ENCODE results near the gene PRKN. TPM values are rescaled to one million over a fixed set of nuclear protein-coding genes. Genes with fewer than 3 reads are reported as not detected.

The PRKN gene
- total RNA-seq, 1 donor from 2014 or later, result 5.7 TPM

GRCh38 chr6:161303628-161304340 is 1423.8 kb downstream of the PRKN start:
- H3K4me3 Mint-ChIP-seq (ENCODE audit: unreplicated experiment), result no peak overlapping the region
- peaks cover 14% of the 10 kb centered on the region for H3K4me1 Mint-ChIP-seq (ENCODE audit: low read depth)
- H3K36me3 Mint-ChIP-seq (ENCODE audit: low read depth), result no peaks in the 10 kb centered on the region
- H3K27ac Mint-ChIP-seq (ENCODE audit: unreplicated experiment), result no peak overlapping the region
- H3K27me3 Mint-ChIP-seq (ENCODE audit: low read depth), result no peaks in the 10 kb centered on the region
- no peak for TF ChIP-seq CTCF (IDR thresholded peaks at IDR 0.05)
- no peaks in the 10 kb centered on the region for H3K9me3 Mint-ChIP-seq (ENCODE audit: low read depth)
- no peak for DNase-seq (ENCODE audit: low spot score)

GRCh38 chr6:161302949-161303348 is 1424.6 kb downstream of the PRKN start:
- H3K27ac Mint-ChIP-seq (ENCODE audit: unreplicated experiment), result no peak overlapping the region
- no peak for TF ChIP-seq CTCF (IDR thresholded peaks at IDR 0.05)
- no peaks in the 10 kb centered on the region for H3K9me3 Mint-ChIP-seq (ENCODE audit: low read depth)
- H3K27me3 Mint-ChIP-seq (ENCODE audit: low read depth), result no peaks in the 10 kb centered on the region
- peaks cover 14% of the 10 kb centered on the region for H3K4me1 Mint-ChIP-seq (ENCODE audit: low read depth)
- H3K4me3 Mint-ChIP-seq (ENCODE audit: unreplicated experiment), result no peak overlapping the region
- no peaks in the 10 kb centered on the region for H3K36me3 Mint-ChIP-seq (ENCODE audit: low read depth)
- DNase-seq (ENCODE audit: low spot score), result no peak

- peaks cover 14% of the 10 kb centered on the region for H3K4me1 Mint-ChIP-seq (ENCODE audit: low read depth)
- H3K4me3 Mint-ChIP-seq (ENCODE audit: unreplicated experiment), result no peak overlapping the region
- no peak overlapping the region for H3K27ac Mint-ChIP-seq (ENCODE audit: unreplicated experiment)
- H3K9me3 Mint-ChIP-seq (ENCODE audit: low read depth), result peaks cover under 1% of the 10 kb centered on the region
- DNase-seq (ENCODE audit: low spot score), result no peak
- H3K36me3 Mint-ChIP-seq (ENCODE audit: low read depth), result no peaks in the 10 kb centered on the region
- no peaks in the 10 kb centered on the region for H3K27me3 Mint-ChIP-seq (ENCODE audit: low read depth)
- no peak for TF ChIP-seq CTCF (IDR thresholded peaks at IDR 0.05)
Observed at GRCh38 chr6:161301338-161301737, 1426.2 kb downstream of the PRKN start.

GRCh38 chr6:161300823-161301222 is 1426.7 kb downstream of the PRKN start:
- peaks cover 14% of the 10 kb centered on the region for H3K4me1 Mint-ChIP-seq (ENCODE audit: low read depth)
- H3K36me3 Mint-ChIP-seq (ENCODE audit: low read depth), result no peaks in the 10 kb centered on the region
- no peaks in the 10 kb centered on the region for H3K27me3 Mint-ChIP-seq (ENCODE audit: low read depth)
- TF ChIP-seq CTCF (IDR thresholded peaks at IDR 0.05), result no peak
- no peak overlapping the region for H3K4me3 Mint-ChIP-seq (ENCODE audit: unreplicated experiment)
- H3K27ac Mint-ChIP-seq (ENCODE audit: unreplicated experiment), result no peak overlapping the region
- H3K9me3 Mint-ChIP-seq (ENCODE audit: low read depth), result peaks cover 3% of the 10 kb centered on the region
- no peak for DNase-seq (ENCODE audit: low spot score)

DNA sequence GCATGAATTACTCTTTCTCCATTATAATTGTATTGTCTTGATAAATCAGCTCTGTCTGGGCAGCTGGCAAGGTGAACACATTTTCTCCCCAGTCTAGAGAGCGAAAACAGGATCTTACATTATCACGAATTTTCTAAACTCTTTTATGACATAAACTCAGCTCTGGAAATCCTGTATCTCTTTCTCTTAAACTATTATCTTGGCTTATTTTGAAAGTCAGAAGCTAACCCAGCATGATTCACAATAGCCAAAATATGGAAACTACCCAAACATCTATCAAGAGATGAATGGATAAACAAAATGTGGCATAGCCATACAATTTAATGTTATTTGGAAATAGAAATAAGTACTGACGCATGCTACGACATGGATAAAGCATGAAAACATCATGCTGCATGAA is 1427.8 kb downstream of the PRKN start:
- no peak overlapping the region for H3K4me3 Mint-ChIP-seq (ENCODE audit: unreplicated experiment)

More for the DNA sequence above, 1427.8 kb downstream of the PRKN start:
- H3K27ac Mint-ChIP-seq (ENCODE audit: unreplicated experiment), result no peak overlapping the region
- TF ChIP-seq CTCF (IDR thresholded peaks at IDR 0.05), result no peak
- H3K36me3 Mint-ChIP-seq (ENCODE audit: low read depth), result no peaks in the 10 kb centered on the region
- peaks cover 14% of the 10 kb centered on the region for H3K4me1 Mint-ChIP-seq (ENCODE audit: low read depth)
- H3K27me3 Mint-ChIP-seq (ENCODE audit: low read depth), result no peaks in the 10 kb centered on the region
- peaks cover 3% of the 10 kb centered on the region for H3K9me3 Mint-ChIP-seq (ENCODE audit: low read depth)
- no peak for DNase-seq (ENCODE audit: low spot score)

Other genes starting within 250 kb of the PRKN start
- gene PACRG, start 208 bp upstream of the PRKN start, total RNA-seq, result 0.59 to 2.5 TPM (median 1.1 TPM) in 3 replicates